Suprapubic skin (tissue), 3 donors: Measurements from ENCODE around the gene ZBTB16.

Source experiments
- EP300 ChIP-seq: sonication (generic); formaldehyde crosslinking; IDR thresholded peaks from one replicate; pipeline ENCODE4 v1.6.1; 2017; ENCODE audit warnings: antibody characterized with exemption
- TF ChIP-seq, protein P1 (sequence below), 2 donors: fragments of 200-600 bp in 1 of 2; fragments of 450-650 bp in 1 of 2; sonication (generic) in 1 of 2; IDR thresholded peaks; one replicate each; pipeline ENCODE4 v1.5.1; 2016 to 2019; ENCODE audit warnings: antibody characterized with exemption in 2 of 2, mild to moderate bottlenecking in 1 of 2, moderate library complexity in 1 of 2

DNA sequence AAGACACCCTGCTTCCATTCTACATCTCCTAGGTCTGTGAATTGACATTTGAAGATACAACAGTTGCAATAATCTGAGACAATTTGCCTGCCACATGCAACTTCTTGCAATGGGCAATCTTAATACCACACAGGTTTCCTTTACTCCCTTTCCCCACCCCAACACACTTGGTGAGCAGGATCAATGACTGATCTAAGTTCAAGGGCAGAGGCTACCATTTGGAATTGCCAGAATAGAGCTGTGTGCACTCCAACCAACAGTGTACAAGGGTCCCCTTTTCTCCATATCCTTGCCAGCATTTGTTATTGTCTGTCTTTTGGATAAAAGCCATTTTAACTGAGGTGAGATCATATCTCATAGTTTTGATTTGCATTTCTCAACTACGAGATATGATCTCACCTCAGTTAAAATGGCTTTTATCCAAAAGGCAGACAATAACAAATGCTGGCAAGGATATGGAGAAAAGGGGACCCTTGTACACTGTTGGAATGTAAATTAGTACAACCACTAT is 233.7 kb downstream of the ZBTB16 start:
- TF ChIP-seq EP300: no peak
- TF ChIP-seq, protein P1, sequence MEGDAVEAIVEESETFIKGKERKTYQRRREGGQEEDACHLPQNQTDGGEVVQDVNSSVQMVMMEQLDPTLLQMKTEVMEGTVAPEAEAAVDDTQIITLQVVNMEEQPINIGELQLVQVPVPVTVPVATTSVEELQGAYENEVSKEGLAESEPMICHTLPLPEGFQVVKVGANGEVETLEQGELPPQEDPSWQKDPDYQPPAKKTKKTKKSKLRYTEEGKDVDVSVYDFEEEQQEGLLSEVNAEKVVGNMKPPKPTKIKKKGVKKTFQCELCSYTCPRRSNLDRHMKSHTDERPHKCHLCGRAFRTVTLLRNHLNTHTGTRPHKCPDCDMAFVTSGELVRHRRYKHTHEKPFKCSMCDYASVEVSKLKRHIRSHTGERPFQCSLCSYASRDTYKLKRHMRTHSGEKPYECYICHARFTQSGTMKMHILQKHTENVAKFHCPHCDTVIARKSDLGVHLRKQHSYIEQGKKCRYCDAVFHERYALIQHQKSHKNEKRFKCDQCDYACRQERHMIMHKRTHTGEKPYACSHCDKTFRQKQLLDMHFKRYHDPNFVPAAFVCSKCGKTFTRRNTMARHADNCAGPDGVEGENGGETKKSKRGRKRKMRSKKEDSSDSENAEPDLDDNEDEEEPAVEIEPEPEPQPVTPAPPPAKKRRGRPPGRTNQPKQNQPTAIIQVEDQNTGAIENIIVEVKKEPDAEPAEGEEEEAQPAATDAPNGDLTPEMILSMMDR (IDR thresholded peaks at IDR 0.05): no peak
